Measurements from ENCODE around the gene FBLIM1.

Gene FBLIM1

GRCh38 chr1:15765495-15766194 lies 7.0 kb downstream of the FBLIM1 start:
- no peak for DNase-seq (ENCODE audit: low read depth in 2 of 2, low spot score in 1 of 2)

GRCh38 chr1:15767941-15768340 lies 9.3 kb downstream of the FBLIM1 start:
- DNase-seq (ENCODE audit: low read depth in 2 of 2, low spot score in 1 of 2) = no peak

GRCh38 chr1:15768388-15768787 lies 9.8 kb downstream of the FBLIM1 start:
- no peak for DNase-seq (ENCODE audit: low read depth in 2 of 2, low spot score in 1 of 2)

GRCh38 chr1:15770313-15770962 lies 11.8 kb downstream of the FBLIM1 start:
- DNase-seq (ENCODE audit: low read depth in 2 of 2, low spot score in 1 of 2) = no peak

GRCh38 chr1:15771836-15772515 lies 13.4 kb downstream of the FBLIM1 start:
- no peak for DNase-seq (ENCODE audit: low read depth in 2 of 2, low spot score in 1 of 2)

GRCh38 chr1:15775706-15776105 lies 17.1 kb downstream of the FBLIM1 start:
- no peak for DNase-seq (ENCODE audit: low read depth in 2 of 2, low spot score in 1 of 2)

- no peak for DNase-seq (ENCODE audit: low read depth in 2 of 2, low spot score in 1 of 2)
Measured at GRCh38 chr1:15777909-15778707, 19.5 kb downstream of the FBLIM1 start.

- no peak for DNase-seq (ENCODE audit: low read depth in 2 of 2, low spot score in 1 of 2)
Measured at GRCh38 chr1:15785683-15786082, 27.1 kb downstream of the FBLIM1 start.

GRCh38 chr1:15786581-15786980 lies 28.0 kb downstream of the FBLIM1 start:
- no peak for DNase-seq (ENCODE audit: low read depth in 2 of 2, low spot score in 1 of 2)

GRCh38 chr1:15788624-15789301 lies 30.2 kb downstream of the FBLIM1 start:
- DNase-seq (ENCODE audit: low read depth in 2 of 2, low spot score in 1 of 2) = no peak

- no peak for DNase-seq (ENCODE audit: low read depth in 2 of 2, low spot score in 1 of 2)
Measured at GRCh38 chr1:15796086-15796462, 37.5 kb downstream of the FBLIM1 start.

GRCh38 chr1:15797614-15798390 lies 39.2 kb downstream of the FBLIM1 start:
- no peak for DNase-seq (ENCODE audit: low read depth in 2 of 2, low spot score in 1 of 2)

GRCh38 chr1:15799004-15799867 lies 40.6 kb downstream of the FBLIM1 start:
- DNase-seq (ENCODE audit: low read depth in 2 of 2, low spot score in 1 of 2) = no peak

GRCh38 chr1:15799928-15800835 lies 41.6 kb downstream of the FBLIM1 start:
- no peak for DNase-seq (ENCODE audit: low read depth in 2 of 2, low spot score in 1 of 2)

- DNase-seq (ENCODE audit: low read depth in 2 of 2, low spot score in 1 of 2) = no peak
Measured at GRCh38 chr1:15802234-15802965, 43.8 kb downstream of the FBLIM1 start.

GRCh38 chr1:15803380-15803779 lies 44.8 kb downstream of the FBLIM1 start:
- no peak for DNase-seq (ENCODE audit: low read depth in 2 of 2, low spot score in 1 of 2)

GRCh38 chr1:15804060-15804459 lies 45.5 kb downstream of the FBLIM1 start:
- no peak for DNase-seq (ENCODE audit: low read depth in 2 of 2, low spot score in 1 of 2)

GRCh38 chr1:15807121-15807520 lies 48.5 kb downstream of the FBLIM1 start:
- no peak for DNase-seq (ENCODE audit: low read depth in 2 of 2, low spot score in 1 of 2)
